Psoas muscle (tissue), 8 donors: ENCODE data around the gene KIAA1217. TPM values are rescaled to one million over a fixed set of nuclear protein-coding genes. Genes with fewer than 3 reads are reported as not detected.
A peak's percentile ranks its signal among the peaks of the same experiment; 100 is the strongest.

Source experiments
- ATAC-seq, 4 donors: fragments of 200-7000 bp; cut with Tn5 transposase; one replicate each; pipeline ENCODE4 v1.9.1; 2020; ENCODE audit warnings: moderate library complexity in 3 of 4, mild to moderate bottlenecking in 2 of 4
- DNase-seq, 2 donors: peaks; one replicate each; pipeline ENCODE4 v3.0.0-alpha.2; 2020
- H3K27ac ChIP-seq: fragments of 200-600 bp; one replicate; pipeline ENCODE4 v1.8.0; 2022
- H3K27me3 ChIP-seq, 3 donors: fragments of 200-600 bp in 1 of 3; one replicate each; pipeline versions ENCODE4 v1.6.1 to v1.8.0; 2013 to 2022; ENCODE audit warnings: low read length in 2 of 3, mild to moderate bottlenecking in 2 of 3, moderate library complexity in 1 of 3; ENCODE audit not compliant: insufficient read depth in 3 of 3
- H3K36me3 ChIP-seq, 2 donors: fragments of 200-600 bp in 1 of 2; one replicate each; pipeline versions ENCODE4 v1.6.1 to v1.8.0; 2013 to 2022; ENCODE audit warnings: low read depth in 1 of 2, mild to moderate bottlenecking in 1 of 2, moderate library complexity in 1 of 2; ENCODE audit not compliant: insufficient read depth in 1 of 2
- H3K4me1 ChIP-seq: fragments of 200-600 bp; one replicate; pipeline ENCODE4 v1.8.0; 2022
- H3K4me3 ChIP-seq: fragments of 200-600 bp; one replicate; pipeline ENCODE4 v1.8.0; 2022; ENCODE audit warnings: mild to moderate bottlenecking
- H3K9me3 ChIP-seq: fragments of 200-600 bp; one replicate; pipeline ENCODE4 v1.8.0; 2022
- WGBS, 3 donors: extraction: QIAGEN DNeasy Blood & Tissue Kit; methylation state at CpG; one replicate each; pipeline versions ENCODE4 v1.1.6 to v1.1.7; 2013; 5-methylcytosine and 5-hydroxymethylcytosine counted together
- intact Hi-C, 2 donors: fragments of 100-400 bp; cut with DNase I; formaldehyde crosslinking; loops; one replicate each; pipeline versions ENCODE4 v1.11.0 to v1.14.2; 2022
- polyA plus RNA-seq, 3 donors: library from polyadenylated mRNA; stranded (reverse); fragments of 200-250 nt; gene quantifications; one replicate each; pipeline ENCODE4 v1.2.3, GENCODE V29; 2013
- total RNA-seq, 4 donors: library from RNA; stranded (reverse); fragmentation: NEBNext Ultra II Directional in 2 of 4; extraction: Animal tissue kit (Norgen Biotek cat#: 25700) in 2 of 4; gene quantifications; one replicate each; pipeline versions ENCODE4 v1.2.1 to v1.2.4, GENCODE V29; 2021 to 2023
- TF ChIP-seq, protein P1 (sequence below): fragments of 200-600 bp; IDR thresholded peaks from one replicate; pipeline ENCODE4 v1.8.0; 2022; ENCODE audit warnings: antibody characterized with exemption
- donor health status: healthy with polysubstance abuse.
- donor health status: DM: no; HTN: no; CAD: no; lungs with moderate emphysema.
- donor health status: Bipolar disorder and iron deficiency.
- donor health status: healthy.
- donor health status: DM: yes; HTN: yes; CAD: no.
- donor health status: DM: no; HTN: no; CAD: no.
- donor health status: DM: no; HTN: no; CAD: no.
- donor health status: DM: yes; HTN: yes; CAD: no.

The KIAA1217 gene
- total and polyA plus RNA-seq, 7 donors, result 8.9 to 169 (median 65.9) TPM

DNA sequence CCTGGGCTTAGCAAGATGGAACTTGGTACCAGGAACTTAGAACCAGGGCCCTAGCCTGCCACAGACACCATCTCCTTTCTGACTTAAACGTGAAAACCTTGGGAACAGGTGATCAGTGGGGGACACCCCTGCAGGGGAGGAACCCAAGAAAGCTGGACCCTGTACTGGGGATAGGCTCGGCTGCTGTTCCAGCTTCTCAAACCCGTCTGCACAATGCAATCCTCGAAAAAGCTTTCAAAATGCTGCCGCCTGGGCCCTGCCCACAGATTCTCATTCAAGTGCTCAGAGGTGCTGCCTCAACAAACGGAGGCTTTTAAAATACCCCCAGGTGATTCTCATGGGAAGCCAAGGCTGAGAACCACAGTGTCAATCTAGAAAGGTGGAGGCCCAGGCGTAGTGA lies 345.1 kb downstream of the KIAA1217 start:
- no peaks in the 10 kb centered on the region for H3K27me3 ChIP-seq
- no peaks in the 10 kb centered on the region for H3K9me3 ChIP-seq
- 74 to 84% (median 74%) methylated on average over 7 of the region's 7 CpGs for WGBS, 3 donors
- no peak overlapping the region for H3K4me3 ChIP-seq
- ATAC-seq, result no peak
- TF ChIP-seq, protein P1, sequence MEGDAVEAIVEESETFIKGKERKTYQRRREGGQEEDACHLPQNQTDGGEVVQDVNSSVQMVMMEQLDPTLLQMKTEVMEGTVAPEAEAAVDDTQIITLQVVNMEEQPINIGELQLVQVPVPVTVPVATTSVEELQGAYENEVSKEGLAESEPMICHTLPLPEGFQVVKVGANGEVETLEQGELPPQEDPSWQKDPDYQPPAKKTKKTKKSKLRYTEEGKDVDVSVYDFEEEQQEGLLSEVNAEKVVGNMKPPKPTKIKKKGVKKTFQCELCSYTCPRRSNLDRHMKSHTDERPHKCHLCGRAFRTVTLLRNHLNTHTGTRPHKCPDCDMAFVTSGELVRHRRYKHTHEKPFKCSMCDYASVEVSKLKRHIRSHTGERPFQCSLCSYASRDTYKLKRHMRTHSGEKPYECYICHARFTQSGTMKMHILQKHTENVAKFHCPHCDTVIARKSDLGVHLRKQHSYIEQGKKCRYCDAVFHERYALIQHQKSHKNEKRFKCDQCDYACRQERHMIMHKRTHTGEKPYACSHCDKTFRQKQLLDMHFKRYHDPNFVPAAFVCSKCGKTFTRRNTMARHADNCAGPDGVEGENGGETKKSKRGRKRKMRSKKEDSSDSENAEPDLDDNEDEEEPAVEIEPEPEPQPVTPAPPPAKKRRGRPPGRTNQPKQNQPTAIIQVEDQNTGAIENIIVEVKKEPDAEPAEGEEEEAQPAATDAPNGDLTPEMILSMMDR, result no peak
- H3K4me1 ChIP-seq, result peaks cover 13% of the 10 kb centered on the region
- peaks cover 0 to 12% of the 10 kb centered on the region in 2 donors for H3K36me3 ChIP-seq
- intact Hi-C loops, result loop anchor here (10.0 kb wide), 2 partner anchors 1019 to 1389 kb away; no protein-coding TSS in a partner anchor
- no peak overlapping the region for H3K27ac ChIP-seq
- DNase-seq, result no peak

DNA sequence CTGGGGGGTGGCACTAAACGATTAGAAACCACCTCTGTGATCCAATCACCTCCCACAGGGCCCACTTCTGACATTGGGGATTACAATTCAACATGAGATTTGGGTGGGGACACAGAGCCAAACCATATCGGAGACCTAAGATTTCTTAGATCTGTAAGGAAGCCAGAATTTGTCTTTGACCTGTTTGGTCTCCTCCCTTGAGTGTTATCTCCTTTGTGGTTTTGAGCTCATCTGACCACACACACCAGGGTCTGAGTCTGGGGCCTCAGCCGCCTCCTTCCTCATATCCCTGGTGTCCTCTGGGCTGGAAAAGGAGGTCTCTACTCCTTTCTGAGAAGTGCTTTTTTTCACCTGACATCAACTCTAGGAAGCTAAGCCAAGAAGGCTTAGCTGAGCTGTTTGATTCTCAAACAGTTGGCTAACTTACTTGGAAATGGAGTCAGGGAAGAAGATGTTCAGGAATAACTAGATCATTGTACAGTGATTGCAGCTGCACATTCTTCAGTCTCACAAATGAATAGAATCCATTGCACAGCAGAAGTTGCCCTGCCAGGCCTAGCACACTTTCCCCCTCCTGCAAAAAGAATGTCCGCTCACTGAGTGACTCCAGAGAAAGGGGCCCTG lies 347.3 kb downstream of the KIAA1217 start:
- intact Hi-C loops, result loop anchor here (5.0 to 10.0 kb wide), 3 partner anchors 1021 to 1394 kb away; no protein-coding TSS in a partner anchor

DNA sequence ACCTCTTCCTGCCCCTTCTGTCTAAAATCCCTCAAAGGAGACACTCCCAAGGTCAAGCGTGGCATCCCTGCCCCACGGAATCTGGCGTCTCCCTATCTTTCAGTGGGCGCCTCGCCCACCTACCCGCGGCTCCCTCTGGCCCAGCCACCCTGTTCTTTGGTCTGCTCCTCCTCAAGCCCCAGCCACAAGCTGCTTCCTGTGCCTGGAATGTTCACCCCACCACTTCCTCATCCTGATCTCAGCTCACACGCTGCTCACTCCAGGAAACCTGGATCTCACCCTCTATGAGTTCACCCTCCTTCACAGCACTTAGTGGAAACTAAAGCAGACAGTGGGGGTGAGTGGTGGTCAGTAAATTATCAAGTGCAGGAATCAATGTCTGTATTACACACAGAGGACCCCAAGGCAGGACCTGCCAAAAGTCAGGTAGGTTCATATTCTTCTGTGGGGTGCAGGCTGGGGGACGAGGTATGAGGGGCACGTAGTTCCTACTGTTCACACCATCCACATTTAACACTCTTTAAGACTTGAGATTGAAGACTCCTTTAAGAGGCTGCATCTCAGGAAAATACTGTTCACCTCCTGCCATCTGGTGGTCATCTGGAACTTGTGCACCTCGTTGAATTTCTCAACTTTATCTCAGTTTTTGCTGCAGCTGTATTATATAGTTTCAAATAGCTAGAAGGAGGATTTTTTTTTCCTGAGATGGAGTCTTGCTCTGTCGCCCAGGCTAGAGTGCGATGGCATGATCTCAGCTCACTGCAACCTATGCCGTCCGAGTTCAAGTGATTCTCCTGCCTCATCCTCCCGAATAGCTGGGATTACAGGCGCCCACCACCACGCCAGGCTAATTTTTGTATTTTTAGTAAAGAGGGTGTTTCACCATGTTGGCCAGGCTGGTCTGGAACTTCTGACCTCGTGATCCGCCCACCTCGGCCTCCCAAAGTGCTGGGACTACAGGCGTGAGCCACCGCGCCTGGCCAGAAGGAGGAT lies 348.1 kb downstream of the KIAA1217 start:
- H3K27ac ChIP-seq, result no peak overlapping the region
- intact Hi-C loops, result loop anchor here (5.0 to 10.0 kb wide), 3 partner anchors 1022 to 1395 kb away; no protein-coding TSS in a partner anchor
- H3K36me3 ChIP-seq, result no peaks in the 10 kb centered on the region
- ATAC-seq (peak in 3 of 4 donors; percentile 51 to 58 (median 54)), DNase-seq (no peak)
- no peaks in the 10 kb centered on the region for H3K9me3 ChIP-seq
- H3K27me3 ChIP-seq, result no peaks in the 10 kb centered on the region
- 53 to 58% (median 56%) methylated on average over 24 of the region's 24 CpGs for WGBS, 3 donors
- no peak overlapping the region for H3K4me3 ChIP-seq
- H3K4me1 ChIP-seq, result peaks cover 22% of the 10 kb centered on the region
- TF ChIP-seq, protein P1, result peak; percentile 78

More for the DNA sequence above, 347.3 kb downstream of the KIAA1217 start:
- Histone ChIP-seq H3K4me3 (no peak overlapping the region), H3K36me3 (no peaks in the 10 kb centered on the region), H3K4me1 (peaks cover 14% of the 10 kb centered on the region), H3K9me3 (no peaks in the 10 kb centered on the region), H3K27me3 (no peaks in the 10 kb centered on the region), H3K27ac (no peak overlapping the region)
- no peak for DNase-seq
- WGBS, 3 donors, result 61 to 66% (median 62%) methylated on average over 4 of the region's 4 CpGs
- ATAC-seq, result peak in 1 of 4 donors; percentile 4
- TF ChIP-seq, protein P1, result no peak

DNA sequence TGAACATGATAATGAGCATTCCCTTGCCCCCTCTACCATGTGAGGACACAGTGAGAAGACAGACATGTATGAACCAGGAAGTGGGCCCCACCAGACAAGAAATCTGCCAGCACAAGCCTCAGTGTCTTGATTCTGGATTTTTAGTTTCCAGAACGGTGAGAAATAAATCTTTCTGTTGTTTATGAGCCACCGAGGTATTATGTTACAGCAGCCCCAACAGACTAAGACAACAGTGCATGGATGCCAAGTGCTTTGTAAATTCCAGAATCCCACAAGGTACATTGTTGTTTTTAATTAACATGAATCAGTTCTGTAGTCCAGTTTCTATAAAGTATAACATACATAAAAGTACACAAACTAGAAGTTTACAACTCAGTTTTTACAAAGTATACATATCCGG lies 352.5 kb downstream of the KIAA1217 start:
- intact Hi-C loops, result no loop called here
- Histone ChIP-seq H3K4me1 (peaks cover 21% of the 10 kb centered on the region), H3K27me3 (no peaks in the 10 kb centered on the region), H3K9me3 (no peaks in the 10 kb centered on the region), H3K27ac (no peak overlapping the region), H3K36me3 (no peaks in the 10 kb centered on the region), H3K4me3 (no peak overlapping the region)
- TF ChIP-seq, protein P1, result no peak
- ATAC-seq (peak in 1 of 4 donors; percentile 23), DNase-seq (no peak)
- 27 to 43% (median 31%) methylated on average over 3 of the region's 3 CpGs for whole genome bisulfite sequencing, 3 donors
